IMR-90 (cell line): ENCODE results near the gene TBC1D22B. TPM values are rescaled to one million over a fixed set of nuclear protein-coding genes. Genes with fewer than 3 reads are reported as not detected.

Experiments used
- ATAC-seq: fragments of 200-7000 bp; cut with Tn5 transposase; 2 replicates; pipeline ENCODE4 v1.9.1; 2020; ENCODE audit warnings: low read depth, mild to moderate bottlenecking, moderate library complexity
- BruUV-seq: library from RNA; stranded (reverse); fragments of 400-500 nt; replicated peaks from 2 replicates; lab custom pipeline; 2021; lab: Mats Ljungman, UMichigan
- CTCF ChIA-PET: fragments of 300-600 bp; formaldehyde crosslinking; extraction: SDS; loops from one replicate; lab custom pipeline; 2021; ENCODE audit warnings: antibody characterized with exemption; lab: Yijun Ruan, JAX
- POLR2A ChIA-PET: fragments of 300-600 bp; sonication (Branson Sonifier 250); formaldehyde crosslinking; loops from one replicate; lab custom pipeline; 2022; ENCODE audit warnings: antibody characterized with exemption; ENCODE audit not compliant: unreplicated experiment; lab: Charles Lee
- DNase-seq: peaks from one replicate; pipeline ENCODE4 v3.0.0; 2013
- H2AFZ ChIP-seq: replicated peaks from 2 replicates; pipeline ENCODE3; 2013; ENCODE audit warnings: low read length, mild to moderate bottlenecking; ENCODE audit not compliant: poor library complexity
- H2AK5ac ChIP-seq: 2 replicates; pipeline ENCODE4 v1.6.1; 2013; ENCODE audit warnings: low read depth, low read length, inconsistent platforms
- H2AK9ac ChIP-seq: replicated peaks from 2 replicates; pipeline ENCODE3; 2013; ENCODE audit warnings: mild to moderate bottlenecking, low read depth, low read length, moderate library complexity; ENCODE audit not compliant: poor library complexity
- H2BK120ac ChIP-seq: 2 replicates; pipeline ENCODE4 v1.6.1; 2013; ENCODE audit warnings: low read depth, low read length, inconsistent platforms
- H2BK15ac ChIP-seq: 3 replicates; pipeline ENCODE4 v1.6.1; 2013; ENCODE audit warnings: low read depth, low read length, inconsistent platforms
- H2BK20ac ChIP-seq: 2 replicates; pipeline ENCODE4 v1.6.1; 2013; ENCODE audit warnings: low read depth, mild to moderate bottlenecking, inconsistent platforms, low read length, moderate library complexity
- H2BK5ac ChIP-seq: 2 replicates; pipeline ENCODE4 v1.6.1; 2013; ENCODE audit warnings: mild to moderate bottlenecking, low read depth, low read length, inconsistent platforms; ENCODE audit not compliant: poor library complexity, severe bottlenecking
- H3K14ac ChIP-seq: replicated peaks from 2 replicates; pipeline ENCODE4 v1.6.1; 2013; ENCODE audit warnings: low read depth, low read length, inconsistent platforms
- H3K18ac ChIP-seq: 2 replicates; pipeline ENCODE4 v1.6.1; 2013; ENCODE audit warnings: low read depth, low read length, control low read depth
- H3K23ac ChIP-seq: 2 replicates; pipeline ENCODE4 v1.6.1; 2013; ENCODE audit warnings: low read depth, low read length, inconsistent platforms
- H3K27ac ChIP-seq: 2 replicates; pipeline ENCODE4 v1.5.1; 2013; ENCODE audit warnings: mild to moderate bottlenecking, control low read depth, low read length; ENCODE audit not compliant: insufficient read depth
- H3K27me3 ChIP-seq: 2 replicates; pipeline ENCODE4 v1.6.1; 2013; ENCODE audit warnings: low read length; ENCODE audit not compliant: control insufficient read depth, insufficient read depth
- H3K36me3 ChIP-seq: 2 replicates; pipeline ENCODE4 v1.6.1; 2013; ENCODE audit warnings: low read length, mixed read lengths; ENCODE audit not compliant: control insufficient read depth, insufficient read depth
- H3K4ac ChIP-seq: 2 replicates; pipeline ENCODE4 v1.6.1; 2013; ENCODE audit warnings: low read depth, low read length, inconsistent platforms
- H3K4me1 ChIP-seq: 2 replicates; pipeline ENCODE4 v1.6.1; 2013; ENCODE audit warnings: low read length, mixed read lengths; ENCODE audit not compliant: control insufficient read depth, insufficient read depth
- H3K4me2 ChIP-seq: 2 replicates; pipeline ENCODE4 v1.6.1; 2013; ENCODE audit warnings: low read depth, mild to moderate bottlenecking, control low read depth, low read length, moderate library complexity
- H3K4me3 ChIP-seq: 2 replicates; pipeline ENCODE4 v1.5.1; 2013; ENCODE audit warnings: low read depth, mild to moderate bottlenecking, control low read depth, low read length, moderate library complexity; ENCODE audit not compliant: insufficient read depth
- H3K56ac ChIP-seq: 2 replicates; pipeline ENCODE4 v1.6.1; 2013; ENCODE audit warnings: low read length, inconsistent platforms; ENCODE audit not compliant: insufficient read depth; ENCODE audit errors: extremely low read depth
- H3K79me1 ChIP-seq, 2 experiments: 2 replicates each; pipeline ENCODE4 v1.6.1; 2013; ENCODE audit warnings: low read length in 2 of 2, inconsistent platforms in 1 of 2, low read depth in 1 of 2
- H3K9ac ChIP-seq: 2 replicates; pipeline ENCODE4 v1.6.1; 2013; ENCODE audit warnings: low read depth, low read length, control low read depth
- H3K9me1 ChIP-seq: 2 replicates; pipeline ENCODE4 v1.6.1; 2013; ENCODE audit warnings: low read length, inconsistent platforms; ENCODE audit not compliant: insufficient read depth
- H3K9me3 ChIP-seq: 2 replicates; pipeline ENCODE4 v1.6.1; 2013; ENCODE audit warnings: low read length; ENCODE audit not compliant: control insufficient read depth, insufficient read depth
- H4K20me1 ChIP-seq: 2 replicates; pipeline ENCODE4 v1.6.1; 2013; ENCODE audit warnings: low read length, inconsistent platforms; ENCODE audit not compliant: insufficient read depth
- H4K5ac ChIP-seq: 2 replicates; pipeline ENCODE4 v1.6.1; 2013; ENCODE audit warnings: mild to moderate bottlenecking, low read depth, low read length, control low read depth
- H4K8ac ChIP-seq, 2 experiments: 2 replicates each; pipeline ENCODE4 v1.6.1; 2013; ENCODE audit warnings: low read depth in 2 of 2, low read length in 2 of 2, control low read depth in 1 of 2, inconsistent platforms in 1 of 2
- H4K91ac ChIP-seq: 2 replicates; pipeline ENCODE4 v1.6.1; 2013; ENCODE audit warnings: low read depth, low read length, inconsistent platforms; ENCODE audit not compliant: insufficient read depth
- BHLHE40 ChIP-seq: fragments of 150-350 bp; IDR thresholded peaks from 2 replicates; pipeline ENCODE4 v1.6.1; 2016; ENCODE audit warnings: mild to moderate bottlenecking, low read depth, low read length
- CEBPB ChIP-seq: IDR thresholded peaks from 2 replicates; pipeline ENCODE4 v1.6.1; 2012; ENCODE audit warnings: low read depth, low read length, improper control_type of control experiment
- ELK1 ChIP-seq: fragments of 150-350 bp; IDR thresholded peaks from 2 replicates; pipeline ENCODE4 v1.6.1; 2016; ENCODE audit warnings: low read depth, mild to moderate bottlenecking, low read length, moderate library complexity, borderline replicate concordance
- MAFK ChIP-seq: IDR thresholded peaks from 2 replicates; pipeline ENCODE4 v1.6.1; 2012; ENCODE audit warnings: low read depth, low read length, improper control_type of control experiment
- MAZ ChIP-seq: IDR thresholded peaks from 2 replicates; pipeline ENCODE4 v1.6.1; 2012; ENCODE audit warnings: low read depth, mild to moderate bottlenecking, low read length, improper control_type of control experiment, moderate library complexity, borderline replicate concordance
- POLR2A ChIP-seq: IDR thresholded peaks from 2 replicates; pipeline ENCODE4 v1.6.1; 2012; ENCODE audit warnings: mild to moderate bottlenecking, low read depth, low read length
- RAD21 ChIP-seq: IDR thresholded peaks from 2 replicates; pipeline ENCODE4 v1.6.1; 2012; ENCODE audit warnings: low read length, improper control_type of control experiment
- RCOR1 ChIP-seq: IDR thresholded peaks from 2 replicates; pipeline ENCODE4 v1.6.1; 2012; ENCODE audit warnings: mild to moderate bottlenecking, low read length, improper control_type of control experiment; ENCODE audit not compliant: insufficient replicate concordance
- SMC3 ChIP-seq: fragments of 150-350 bp; IDR thresholded peaks from 2 replicates; pipeline ENCODE4 v1.6.1; 2016; ENCODE audit warnings: low read depth, mild to moderate bottlenecking, antibody characterized with exemption, low read length, moderate library complexity
- WGBS, 2 experiments: methylation state at CpG; one replicate each; pipeline versions ENCODE4 v1.1.5 to v1.1.7; 2013; ENCODE audit warnings: missing lambda C conversion rate in 2 of 2; ENCODE audit not compliant: insufficient read length in 1 of 2; ENCODE audit errors: extremely low coverage in 2 of 2; 5-methylcytosine and 5-hydroxymethylcytosine counted together
- dilution Hi-C: fragments of 300-500 bp; cut with HindIII; formaldehyde crosslinking; loops from one replicate; pipeline ENCODE4 v1.14.3; 2018; ENCODE audit warnings: low sequenced_read_pairs; ENCODE audit not compliant: unreplicated experiment
- in situ Hi-C: fragments of 300-500 bp; cut with MboI; formaldehyde crosslinking; loops from 3 replicates; pipeline ENCODE4 v1.14.3; 2019; ENCODE audit warnings: low sequenced_read_pairs, inconsistent platforms, mixed read lengths
- intact Hi-C: fragments of 100-400 bp; cut with micrococcal nuclease; formaldehyde crosslinking; loops from 2 replicates; pipeline ENCODE4 v1.10.0; 2022
- polyA plus RNA-seq, 3 experiments: library from polyadenylated mRNA; depleted of rRNA; stranded (reverse); fragments of >200 nt; gene quantifications; 2 replicates each; pipeline ENCODE4 v1.2.3, GENCODE V29; 2012; ENCODE audit warnings: low replicate concordance in 1 of 3
- total RNA-seq: library from RNA; depleted of rRNA; stranded (reverse); fragments of >200 nt; gene quantifications from 2 replicates; pipeline ENCODE4 v1.2.3, GENCODE V29; 2012

The TBC1D22B gene
- total and polyA plus RNA-seq, 2 of the 4 experiments (the other 2 are of a cell fraction), result 6.6 to 7.5 TPM

- Histone ChIP-seq H4K91ac (no peak overlapping the region), H3K79me1 (peaks cover 0 to 5% of the 10 kb centered on the region in 2 experiments; a peak in 1 of 4 replicates), H3K56ac (no peak overlapping the region), H2BK120ac (no peak overlapping the region), H2AK5ac (no peak overlapping the region), H3K27ac (no peak overlapping the region), H4K8ac (no peak overlapping the region), H3K14ac (no peak overlapping the region), H3K27me3 (no peaks in the 10 kb centered on the region), H2BK20ac (no peak overlapping the region), H3K9me3 (no peaks in the 10 kb centered on the region), H2AK9ac (no peak overlapping the region), H3K9me1 (peaks cover 7% of the 10 kb centered on the region), H3K4me3 (no peak overlapping the region), H3K36me3 (peaks cover 23% of the 10 kb centered on the region), H3K4me2 (no peak overlapping the region), H3K18ac (no peak overlapping the region), H2AFZ (no peak overlapping the region), H3K9ac (no peak overlapping the region), H2BK15ac (no peak overlapping the region), H4K5ac (no peak overlapping the region), H3K23ac (no peak overlapping the region), H4K20me1 (0 out of 2 replicates have a peak, but pooled peaks cover under 1% of the 10 kb centered on the region), H3K4ac (no peak overlapping the region), H3K4me1 (peaks cover 11% of the 10 kb centered on the region), H2BK5ac (no peak overlapping the region)
- dilution Hi-C loops (no loop called here), in situ Hi-C loops (no loop called here), intact Hi-C loops (no loop called here)
- WGBS, 2 experiments, result no CpG with 5 or more reads among the region's 4 CpGs
- no peak for ATAC-seq
- no peak for DNase-seq
- no TSS peak for BruUV-seq
- ChIA-PET CTCF (no interaction called here), POLR2A (no interaction called here)
- TF ChIP-seq RAD21 (no peak), POLR2A (no peak), MAZ (no peak), BHLHE40 (no peak), MAFK (no peak), ELK1 (no peak), CEBPB (no peak), SMC3 (no peak), RCOR1 (no peak)
Measured at GRCh38 chr6:37306624-37307222, 49.2 kb downstream of the TBC1D22B start.
